ENCODE measurements around the gene C16orf87. TPM values are rescaled to one million over a fixed set of nuclear protein-coding genes. Genes with fewer than 3 reads are reported as not detected.

Gene C16orf87
- total and polyA plus RNA-seq, 9 of the 15 experiments (the other 6 are each of a cell fraction or from before 2014, with no cell fraction given): 7.8 to 16.7 (median 10.5) TPM

DNA sequence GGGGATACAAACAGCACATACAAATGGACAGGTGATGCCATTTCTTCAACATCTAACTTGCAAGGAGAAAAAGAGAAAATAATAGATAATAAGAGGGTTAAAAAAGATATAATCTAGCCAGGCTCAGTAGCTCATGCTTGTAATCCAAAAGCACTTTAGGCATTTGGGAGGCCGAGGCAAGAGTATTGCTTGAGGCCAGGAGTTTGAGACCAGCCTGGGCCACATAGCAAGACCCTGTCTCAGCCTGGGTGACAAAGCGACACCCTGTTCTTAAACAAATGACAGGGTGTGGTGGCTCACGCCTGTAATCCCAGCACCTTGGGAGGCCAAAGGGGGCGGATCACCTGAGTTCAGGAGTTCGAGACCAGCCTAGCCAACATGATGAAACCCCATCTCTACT lies 19.3 kb downstream of the C16orf87 start (continued):
- TF ChIP-seq, protein P1, sequence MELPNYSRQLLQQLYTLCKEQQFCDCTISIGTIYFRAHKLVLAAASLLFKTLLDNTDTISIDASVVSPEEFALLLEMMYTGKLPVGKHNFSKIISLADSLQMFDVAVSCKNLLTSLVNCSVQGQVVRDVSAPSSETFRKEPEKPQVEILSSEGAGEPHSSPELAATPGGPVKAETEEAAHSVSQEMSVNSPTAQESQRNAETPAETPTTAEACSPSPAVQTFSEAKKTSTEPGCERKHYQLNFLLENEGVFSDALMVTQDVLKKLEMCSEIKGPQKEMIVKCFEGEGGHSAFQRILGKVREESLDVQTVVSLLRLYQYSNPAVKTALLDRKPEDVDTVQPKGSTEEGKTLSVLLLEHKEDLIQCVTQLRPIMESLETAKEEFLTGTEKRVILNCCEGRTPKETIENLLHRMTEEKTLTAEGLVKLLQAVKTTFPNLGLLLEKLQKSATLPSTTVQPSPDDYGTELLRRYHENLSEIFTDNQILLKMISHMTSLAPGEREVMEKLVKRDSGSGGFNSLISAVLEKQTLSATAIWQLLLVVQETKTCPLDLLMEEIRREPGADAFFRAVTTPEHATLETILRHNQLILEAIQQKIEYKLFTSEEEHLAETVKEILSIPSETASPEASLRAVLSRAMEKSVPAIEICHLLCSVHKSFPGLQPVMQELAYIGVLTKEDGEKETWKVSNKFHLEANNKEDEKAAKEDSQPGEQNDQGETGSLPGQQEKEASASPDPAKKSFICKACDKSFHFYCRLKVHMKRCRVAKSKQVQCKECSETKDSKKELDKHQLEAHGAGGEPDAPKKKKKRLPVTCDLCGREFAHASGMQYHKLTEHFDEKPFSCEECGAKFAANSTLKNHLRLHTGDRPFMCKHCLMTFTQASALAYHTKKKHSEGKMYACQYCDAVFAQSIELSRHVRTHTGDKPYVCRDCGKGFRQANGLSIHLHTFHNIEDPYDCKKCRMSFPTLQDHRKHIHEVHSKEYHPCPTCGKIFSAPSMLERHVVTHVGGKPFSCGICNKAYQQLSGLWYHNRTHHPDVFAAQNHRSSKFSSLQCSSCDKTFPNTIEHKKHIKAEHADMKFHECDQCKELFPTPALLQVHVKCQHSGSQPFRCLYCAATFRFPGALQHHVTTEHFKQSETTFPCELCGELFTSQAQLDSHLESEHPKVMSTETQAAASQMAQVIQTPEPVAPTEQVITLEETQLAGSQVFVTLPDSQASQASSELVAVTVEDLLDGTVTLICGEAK (IDR thresholded peaks at IDR 0.05): no peak
- TF ChIP-seq, protein P1 (CRISPR knock-in tag; IDR thresholded peaks at IDR 0.05): no peak
- no peak for TF ChIP-seq ZNF436 (CRISPR knock-in tag; IDR thresholded peaks at IDR 0.05)
- TF ChIP-seq TEAD4 (IDR thresholded peaks at IDR 0.05; ENCODE audit: low read length): no peak
- TF ChIP-seq TEAD4 (CRISPR knock-in tag; IDR thresholded peaks at IDR 0.05; ENCODE audit: borderline replicate concordance): no peak
